Pancreas (tissue), 10 donors: ENCODE results near the gene CACNA1E. TPM values are rescaled to one million over a fixed set of nuclear protein-coding genes. Genes with fewer than 3 reads are reported as not detected.

ENCODE experiments used
- ATAC-seq, 4 donors: fragments of 200-7000 bp; cut with Tn5 transposase; one replicate each; pipeline versions ENCODE4 v1.8.0 to v1.9.1; 2020; ENCODE audit warnings: mild to moderate bottlenecking in 4 of 4, moderate library complexity in 4 of 4
- DNase-seq, 6 donors: peaks; one replicate each; pipeline ENCODE4 v3.0.0-alpha.2; 2020
- FAIRE-seq: peaks from 2 replicates; lab custom pipeline; 2012; peaks lifted over from hg19 to GRCh38; lab: Jason Lieb, UNC
- H3K27ac ChIP-seq, 4 donors: fragments of 200-600 bp; sonication (generic); 1 replicate in 3 of 4; 2 replicates in 1 of 4; pipeline versions ENCODE4 v1.5.0 to v1.8.0; 2020
- H3K27me3 ChIP-seq, 4 donors: fragments of 200-600 bp; one replicate each; pipeline ENCODE4 v1.8.0; 2021
- H3K36me3 ChIP-seq, 3 donors: fragments of 200-600 bp; sonication (generic) in 1 of 3; one replicate each; pipeline versions ENCODE4 v1.5.0 to v1.8.0; 2020 to 2021
- H3K4me1 ChIP-seq, 3 donors: fragments of 200-600 bp; one replicate each; pipeline ENCODE4 v1.8.0; 2021
- H3K4me3 ChIP-seq, 4 donors: fragments of 200-600 bp; sonication (generic) in 2 of 4; one replicate each; pipeline versions ENCODE4 v1.5.0 to v1.8.0; 2020 to 2021
- H3K9me3 ChIP-seq, 4 donors: fragments of 200-600 bp; one replicate each; pipeline ENCODE4 v1.8.0; 2021
- WGBS, 2 donors: extraction: QIAGEN DNeasy Blood & Tissue Kit; methylation state at CpG; one replicate each; pipeline ENCODE4 v1.1.7; 2013; 5-methylcytosine and 5-hydroxymethylcytosine counted together
- intact Hi-C, 3 donors: fragments of 100-400 bp; cut with DNase I; formaldehyde crosslinking; loops; one replicate each; pipeline versions ENCODE4 v1.11.1 to v1.14.2; 2022
- polyA plus RNA-seq, 2 donors: library from polyadenylated mRNA; stranded (reverse); fragments of 200-250 nt; gene quantifications; one replicate each; pipeline ENCODE4 v1.2.3, GENCODE V29; 2013
- total RNA-seq, 6 donors: library from RNA; stranded (reverse); fragmentation: NEBNext Ultra II Directional in 4 of 6; extraction: Animal tissue kit (Norgen Biotek cat#: 25700) in 4 of 6; gene quantifications; one replicate each; pipeline versions ENCODE4 v1.2.1 to v1.2.4, GENCODE V29; 2021 to 2023
- TF ChIP-seq, protein P1 (sequence below), 4 donors: fragments of 200-600 bp; sonication (generic) in 3 of 4; IDR thresholded peaks; one replicate each; pipeline versions ENCODE4 v1.5.0 to v1.8.0; 2021; ENCODE audit warnings: antibody characterized with exemption in 4 of 4
- donor health status: healthy with polysubstance abuse.
- donor health status: DM: no; HTN: no; CAD: no; lungs with moderate emphysema.
- donor health status: DM: no; HTN: no; CAD: no.
- donor health status: control.
- donor health status: control.
- donor health status: Bipolar disorder and iron deficiency.
- donor health status: DM: yes; HTN: yes; CAD: no.
- donor health status: DM: no; HTN: no; CAD: no.
- donor health status: DM: no; HTN: no; CAD: no.
- donor health status: DM: yes; HTN: yes; CAD: no.

The CACNA1E gene
- total and polyA plus RNA-seq, 8 donors, result 0.02 to 0.12 (median 0.07) TPM; not detected in 2

DNA sequence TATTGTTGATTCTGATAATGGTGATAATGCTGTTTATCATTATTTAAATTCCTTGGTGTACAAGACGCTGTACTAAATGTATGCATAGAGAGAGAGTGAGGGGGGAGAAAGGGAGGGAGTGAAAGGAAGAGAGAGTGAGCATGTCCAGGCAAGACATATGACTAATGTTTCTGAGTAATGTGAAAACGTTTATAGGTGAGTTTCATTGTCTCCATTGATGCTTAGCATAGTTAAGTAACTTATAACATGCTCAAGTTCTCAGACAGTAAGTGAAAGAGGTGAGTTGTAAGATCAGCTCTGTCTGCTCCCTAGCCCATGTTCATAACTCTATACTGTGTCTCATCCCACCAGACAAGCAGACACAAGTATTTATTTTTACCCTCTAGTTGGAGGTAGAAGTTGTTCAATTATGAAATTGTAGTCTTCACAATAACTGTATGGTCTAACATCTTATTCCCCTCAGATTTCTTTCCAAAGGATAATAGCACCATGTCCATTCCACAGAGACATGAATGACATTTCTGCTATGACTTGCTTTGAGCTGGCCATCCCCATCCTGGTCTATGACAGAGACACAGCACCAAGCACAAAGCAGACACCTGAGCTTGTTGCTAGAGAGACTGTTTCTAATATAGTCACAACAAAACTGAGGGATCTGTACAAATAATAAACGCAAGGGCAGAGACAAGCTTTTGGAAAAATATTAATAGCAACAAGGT lies 285.1 kb downstream of the CACNA1E start:
- Histone ChIP-seq H3K9me3 (no peaks in the 10 kb centered on the region), H3K36me3 (no peaks in the 10 kb centered on the region), H3K4me3 (no peak overlapping the region), H3K4me1 (no peaks in the 10 kb centered on the region), H3K27me3 (no peaks in the 10 kb centered on the region), H3K27ac (no peak overlapping the region)
- TF ChIP-seq, protein P1, sequence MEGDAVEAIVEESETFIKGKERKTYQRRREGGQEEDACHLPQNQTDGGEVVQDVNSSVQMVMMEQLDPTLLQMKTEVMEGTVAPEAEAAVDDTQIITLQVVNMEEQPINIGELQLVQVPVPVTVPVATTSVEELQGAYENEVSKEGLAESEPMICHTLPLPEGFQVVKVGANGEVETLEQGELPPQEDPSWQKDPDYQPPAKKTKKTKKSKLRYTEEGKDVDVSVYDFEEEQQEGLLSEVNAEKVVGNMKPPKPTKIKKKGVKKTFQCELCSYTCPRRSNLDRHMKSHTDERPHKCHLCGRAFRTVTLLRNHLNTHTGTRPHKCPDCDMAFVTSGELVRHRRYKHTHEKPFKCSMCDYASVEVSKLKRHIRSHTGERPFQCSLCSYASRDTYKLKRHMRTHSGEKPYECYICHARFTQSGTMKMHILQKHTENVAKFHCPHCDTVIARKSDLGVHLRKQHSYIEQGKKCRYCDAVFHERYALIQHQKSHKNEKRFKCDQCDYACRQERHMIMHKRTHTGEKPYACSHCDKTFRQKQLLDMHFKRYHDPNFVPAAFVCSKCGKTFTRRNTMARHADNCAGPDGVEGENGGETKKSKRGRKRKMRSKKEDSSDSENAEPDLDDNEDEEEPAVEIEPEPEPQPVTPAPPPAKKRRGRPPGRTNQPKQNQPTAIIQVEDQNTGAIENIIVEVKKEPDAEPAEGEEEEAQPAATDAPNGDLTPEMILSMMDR (IDR thresholded peaks at IDR 0.05), result no peak
- ATAC-seq (no peak), FAIRE-seq (no peak), DNase-seq (no peak)
- intact Hi-C loops, result no loop called here
- WGBS, 2 donors, result 32 to 40% methylated on average over 3 of the region's 3 CpGs

DNA sequence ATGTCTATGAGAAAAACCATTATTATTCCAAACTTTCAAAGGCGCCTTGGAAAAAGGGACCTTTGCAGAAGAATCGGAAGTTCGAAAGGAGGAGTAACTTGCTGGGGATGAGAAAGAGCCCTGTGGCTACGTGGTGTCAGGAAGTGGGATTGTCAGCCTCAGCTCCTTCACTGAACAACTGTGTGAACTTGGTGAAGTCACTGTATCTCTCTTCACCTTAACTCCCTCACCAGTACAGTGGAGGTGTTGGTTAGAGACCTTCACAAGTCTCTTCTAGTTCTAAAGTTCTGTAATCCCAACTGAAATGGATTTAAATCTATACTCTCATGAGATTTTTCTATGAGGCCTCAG lies 285.6 kb downstream of the CACNA1E start:
- no peaks in the 10 kb centered on the region for H3K36me3 ChIP-seq
- H3K27me3 ChIP-seq, result no peaks in the 10 kb centered on the region
- intact Hi-C loops, result no loop called here
- no peak overlapping the region for H3K27ac ChIP-seq
- 65 to 76% methylated on average over 4 of the region's 4 CpGs for WGBS, 2 donors
- H3K9me3 ChIP-seq, result no peaks in the 10 kb centered on the region
- FAIRE-seq (no peak), ATAC-seq (no peak), DNase-seq (no peak)
- TF ChIP-seq, protein P1 (IDR thresholded peaks at IDR 0.05), result no peak
- H3K4me3 ChIP-seq, result no peak overlapping the region
- H3K4me1 ChIP-seq, result no peaks in the 10 kb centered on the region

DNA sequence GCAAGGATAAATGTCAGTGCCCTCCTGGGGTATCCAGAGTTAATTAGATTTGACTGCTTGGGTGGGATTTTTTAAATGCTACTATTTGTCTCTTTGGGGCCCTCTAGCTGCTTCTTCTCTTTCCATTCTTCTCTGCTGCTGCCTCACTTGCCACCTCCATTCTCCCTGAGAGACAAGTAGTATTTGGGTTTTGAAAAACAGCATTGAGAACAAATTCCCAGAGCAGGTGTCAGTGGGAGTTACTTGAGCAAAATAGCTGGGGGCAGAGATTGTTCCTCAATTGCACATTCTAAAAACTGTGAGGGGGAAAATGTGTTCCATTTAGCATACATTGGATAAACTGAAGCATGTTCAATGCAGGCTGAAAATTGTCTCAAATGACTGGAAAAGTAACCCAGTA lies 286.5 kb downstream of the CACNA1E start:
- no peak for ATAC-seq
- H3K36me3 ChIP-seq, result no peaks in the 10 kb centered on the region
- no peaks in the 10 kb centered on the region for H3K27me3 ChIP-seq
- TF ChIP-seq, protein P1 (IDR thresholded peaks at IDR 0.05), result no peak
- no peaks in the 10 kb centered on the region for H3K4me1 ChIP-seq
- H3K9me3 ChIP-seq, result no peaks in the 10 kb centered on the region
- H3K27ac ChIP-seq, result no peak overlapping the region
- H3K4me3 ChIP-seq, result no peak overlapping the region
- no peak for DNase-seq
- FAIRE-seq, result no peak
- intact Hi-C loops, result no loop called here

DNA sequence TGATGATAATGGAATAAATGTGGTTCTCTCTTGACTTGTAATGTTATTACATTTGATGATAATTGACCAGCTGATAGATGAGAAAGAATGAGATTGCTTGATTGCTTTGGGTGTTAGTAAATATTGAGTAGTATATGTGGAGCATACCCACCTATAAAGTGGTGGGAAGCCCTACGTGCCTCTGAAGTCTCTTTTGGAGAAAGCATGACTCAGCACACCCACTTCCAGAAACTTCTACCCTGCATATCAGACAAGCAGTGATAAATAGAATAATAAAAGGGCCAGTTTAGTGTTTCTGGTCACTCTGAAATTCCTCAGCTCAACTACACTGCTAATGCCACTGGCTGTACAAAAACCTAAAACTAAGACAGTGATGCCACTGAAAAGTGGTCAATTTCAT lies 289.4 kb downstream of the CACNA1E start:
- no peak for DNase-seq
- TF ChIP-seq, protein P1 (IDR thresholded peaks at IDR 0.05), result no peak
- no peak for ATAC-seq
- no peak overlapping the region for H3K27ac ChIP-seq
- no peaks in the 10 kb centered on the region for H3K4me1 ChIP-seq
- WGBS, 2 donors, result 29 to 38% methylated on average over 1 of the region's 1 CpG
- no peaks in the 10 kb centered on the region for H3K9me3 ChIP-seq
- no peak overlapping the region for H3K4me3 ChIP-seq
- intact Hi-C loops, result no loop called here
- no peaks in the 10 kb centered on the region for H3K27me3 ChIP-seq
- H3K36me3 ChIP-seq, result no peaks in the 10 kb centered on the region
- FAIRE-seq, result no peak

DNA sequence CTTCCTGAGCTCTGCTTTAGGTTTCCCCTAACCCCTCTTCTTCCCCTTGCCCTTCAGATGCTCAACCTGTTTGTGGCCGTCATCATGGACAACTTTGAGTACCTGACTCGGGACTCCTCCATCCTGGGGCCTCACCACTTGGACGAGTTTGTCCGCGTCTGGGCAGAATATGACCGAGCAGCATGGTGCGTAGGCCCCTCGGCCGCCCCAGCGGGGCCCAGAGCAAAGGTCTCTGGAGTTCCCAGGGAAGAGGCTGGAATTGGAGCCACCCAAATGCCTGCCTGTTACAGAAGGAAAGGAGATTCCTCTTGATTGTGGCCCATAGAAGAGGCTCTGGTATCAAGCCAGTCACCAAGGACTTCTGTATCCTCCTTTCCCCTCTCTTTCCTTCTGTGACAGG lies 292.7 kb downstream of the CACNA1E start:
- Histone ChIP-seq H3K27me3 (no peaks in the 10 kb centered on the region), H3K9me3 (no peaks in the 10 kb centered on the region), H3K27ac (no peak overlapping the region), H3K36me3 (no peaks in the 10 kb centered on the region), H3K4me1 (no peaks in the 10 kb centered on the region), H3K4me3 (no peak overlapping the region)
- DNase-seq (no peak), FAIRE-seq (no peak), ATAC-seq (no peak)
- WGBS, 2 donors, result 80 to 84% methylated on average over 10 of the region's 10 CpGs
- intact Hi-C loops, result no loop called here
- TF ChIP-seq, protein P1 (IDR thresholded peaks at IDR 0.05), result no peak
